Endothelial cell of umbilical vein (primary cell): ENCODE measurements around the gene TTC39A.

ENCODE experiments used
- EZH2 ChIP-seq: IDR thresholded peaks from 2 replicates; pipeline ENCODE4 v1.6.1; 2012; ENCODE audit warnings: borderline replicate concordance, low read depth, mild to moderate bottlenecking, moderate library complexity, low read length, inconsistent platforms; ENCODE audit not compliant: severe bottlenecking
- JUN ChIP-seq: IDR thresholded peaks from 2 replicates; pipeline ENCODE4 v1.6.1; 2011; ENCODE audit warnings: borderline replicate concordance, low read depth; ENCODE audit not compliant: insufficient read length, insufficient read depth
- MYC ChIP-seq: IDR thresholded peaks from one replicate; pipeline ENCODE4 v1.6.1; 2011; ENCODE audit warnings: mild to moderate bottlenecking, low read depth, low read length
- POLR2AphosphoS5 ChIP-seq: IDR thresholded peaks from 2 replicates; pipeline ENCODE4 v1.6.1; 2012; ENCODE audit warnings: low read depth, mild to moderate bottlenecking, control low read depth, low read length, moderate library complexity; ENCODE audit not compliant: insufficient read depth
- TF ChIP-seq, protein P1 (sequence below), 2 donors: IDR thresholded peaks; 1 replicate in 1 of 2; 2 replicates in 1 of 2; pipeline ENCODE4 v1.5.1; 2011; ENCODE audit warnings: low read length in 2 of 2, mild to moderate bottlenecking in 2 of 2, moderate library complexity in 2 of 2, control low read depth in 1 of 2, inconsistent platforms in 1 of 2, low read depth in 1 of 2; ENCODE audit not compliant: insufficient read depth in 1 of 2; ENCODE audit errors: extremely low read depth in 1 of 2

DNA sequence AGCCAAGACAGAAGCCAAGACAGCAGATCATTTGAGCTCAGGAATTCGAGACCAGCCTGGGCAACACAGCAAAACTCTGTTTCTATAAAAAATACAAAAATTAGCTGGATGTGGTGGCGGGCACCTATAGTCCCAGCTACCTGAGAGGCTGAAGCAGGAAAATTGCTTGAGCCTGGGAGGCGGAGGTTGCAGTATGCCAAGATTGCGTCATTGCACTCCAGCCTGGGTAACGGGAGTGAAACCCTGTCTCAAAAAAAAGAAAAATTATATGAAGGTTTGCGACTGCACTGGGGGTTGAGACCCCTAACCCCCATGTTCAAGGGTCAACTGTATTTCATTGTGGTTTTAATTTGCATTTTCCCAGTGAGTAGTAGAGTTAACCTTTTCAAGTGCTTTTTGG is 78.0 kb downstream of the TTC39A start:
- TF ChIP-seq POLR2AphosphoS5 (no peak), MYC (no peak), EZH2 (no peak), JUN (no peak)
- TF ChIP-seq, protein P1, sequence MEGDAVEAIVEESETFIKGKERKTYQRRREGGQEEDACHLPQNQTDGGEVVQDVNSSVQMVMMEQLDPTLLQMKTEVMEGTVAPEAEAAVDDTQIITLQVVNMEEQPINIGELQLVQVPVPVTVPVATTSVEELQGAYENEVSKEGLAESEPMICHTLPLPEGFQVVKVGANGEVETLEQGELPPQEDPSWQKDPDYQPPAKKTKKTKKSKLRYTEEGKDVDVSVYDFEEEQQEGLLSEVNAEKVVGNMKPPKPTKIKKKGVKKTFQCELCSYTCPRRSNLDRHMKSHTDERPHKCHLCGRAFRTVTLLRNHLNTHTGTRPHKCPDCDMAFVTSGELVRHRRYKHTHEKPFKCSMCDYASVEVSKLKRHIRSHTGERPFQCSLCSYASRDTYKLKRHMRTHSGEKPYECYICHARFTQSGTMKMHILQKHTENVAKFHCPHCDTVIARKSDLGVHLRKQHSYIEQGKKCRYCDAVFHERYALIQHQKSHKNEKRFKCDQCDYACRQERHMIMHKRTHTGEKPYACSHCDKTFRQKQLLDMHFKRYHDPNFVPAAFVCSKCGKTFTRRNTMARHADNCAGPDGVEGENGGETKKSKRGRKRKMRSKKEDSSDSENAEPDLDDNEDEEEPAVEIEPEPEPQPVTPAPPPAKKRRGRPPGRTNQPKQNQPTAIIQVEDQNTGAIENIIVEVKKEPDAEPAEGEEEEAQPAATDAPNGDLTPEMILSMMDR (IDR thresholded peaks at IDR 0.05; ENCODE audit: extremely low read depth in 1 of 2, insufficient read depth in 1 of 2, low read depth in 1 of 2, low read length in 2 of 2): no peak
